HG03025 (cell line): ENCODE measurements around the gene BATF3.

ENCODE experiments used
- ATAC-seq: cut with Tn5 transposase; IDR thresholded peaks from one replicate; pipeline ENCODE4 v1.9.1; 2021; ENCODE audit warnings: mild to moderate bottlenecking, moderate library complexity; ENCODE audit not compliant: unreplicated experiment, low FRiP score

BATF3 gene

GRCh38 chr1:212710566-212710965 is 10.9 kb upstream of the BATF3 start:
- ATAC-seq, result no peak

- ATAC-seq, result no peak
These were observed 4.4 kb upstream of the BATF3 start for GRCh38 chr1:212703991-212704564.

- no peak for ATAC-seq
These were observed 3.0 kb upstream of the BATF3 start for GRCh38 chr1:212702672-212703071.

- ATAC-seq, result no peak
These were observed 2.3 kb upstream of the BATF3 start for GRCh38 chr1:212701910-212702309.

- ATAC-seq, result no peak
These were observed 1.5 kb upstream of the BATF3 start for GRCh38 chr1:212700892-212701819.

- peak; percentile 33 for ATAC-seq
These were observed 717 bp upstream of the BATF3 start for GRCh38 chr1:212700223-212700891.

GRCh38 chr1:212699104-212699624 is 476 bp downstream of the BATF3 start:
- peak; percentile 42 for ATAC-seq

GRCh38 chr1:212698467-212699103 is 1.1 kb downstream of the BATF3 start:
- ATAC-seq, result peak; percentile 1

GRCh38 chr1:212696721-212697331 is 2.8 kb downstream of the BATF3 start:
- no peak for ATAC-seq

GRCh38 chr1:212692774-212693644 is 6.6 kb downstream of the BATF3 start:
- ATAC-seq, result no peak

GRCh38 chr1:212691561-212692071 is 8.0 kb downstream of the BATF3 start:
- no peak for ATAC-seq

GRCh38 chr1:212690816-212691403 is 8.7 kb downstream of the BATF3 start:
- ATAC-seq, result no peak

- ATAC-seq, result no peak
These were observed 9.7 kb downstream of the BATF3 start for GRCh38 chr1:212689758-212690529.

- ATAC-seq, result no peak
These were observed 10.4 kb downstream of the BATF3 start for GRCh38 chr1:212689196-212689725.

- ATAC-seq, result no peak
These were observed 11.1 kb downstream of the BATF3 start for GRCh38 chr1:212688341-212689047.

- ATAC-seq, result no peak
These were observed 11.8 kb downstream of the BATF3 start for GRCh38 chr1:212687811-212688210.

GRCh38 chr1:212686591-212686990 is 13.0 kb downstream of the BATF3 start:
- no peak for ATAC-seq
